B cell (primary cell): Measurements from ENCODE around the gene ATP1B2.

Experiments
- EZH2 ChIP-seq: IDR thresholded peaks from 2 replicates; pipeline ENCODE4 v1.6.1; 2012; ENCODE audit warnings: borderline replicate concordance, low read depth, mild to moderate bottlenecking, moderate library complexity, low read length; ENCODE audit not compliant: insufficient read depth, poor library complexity, severe bottlenecking
- TF ChIP-seq, protein P1 (sequence below): fragments of 200-600 bp; IDR thresholded peaks from one replicate; pipeline ENCODE4 v1.8.0; 2022; ENCODE audit warnings: antibody characterized with exemption, mild to moderate bottlenecking

- TF ChIP-seq EZH2, result no peak
- TF ChIP-seq, protein P1, sequence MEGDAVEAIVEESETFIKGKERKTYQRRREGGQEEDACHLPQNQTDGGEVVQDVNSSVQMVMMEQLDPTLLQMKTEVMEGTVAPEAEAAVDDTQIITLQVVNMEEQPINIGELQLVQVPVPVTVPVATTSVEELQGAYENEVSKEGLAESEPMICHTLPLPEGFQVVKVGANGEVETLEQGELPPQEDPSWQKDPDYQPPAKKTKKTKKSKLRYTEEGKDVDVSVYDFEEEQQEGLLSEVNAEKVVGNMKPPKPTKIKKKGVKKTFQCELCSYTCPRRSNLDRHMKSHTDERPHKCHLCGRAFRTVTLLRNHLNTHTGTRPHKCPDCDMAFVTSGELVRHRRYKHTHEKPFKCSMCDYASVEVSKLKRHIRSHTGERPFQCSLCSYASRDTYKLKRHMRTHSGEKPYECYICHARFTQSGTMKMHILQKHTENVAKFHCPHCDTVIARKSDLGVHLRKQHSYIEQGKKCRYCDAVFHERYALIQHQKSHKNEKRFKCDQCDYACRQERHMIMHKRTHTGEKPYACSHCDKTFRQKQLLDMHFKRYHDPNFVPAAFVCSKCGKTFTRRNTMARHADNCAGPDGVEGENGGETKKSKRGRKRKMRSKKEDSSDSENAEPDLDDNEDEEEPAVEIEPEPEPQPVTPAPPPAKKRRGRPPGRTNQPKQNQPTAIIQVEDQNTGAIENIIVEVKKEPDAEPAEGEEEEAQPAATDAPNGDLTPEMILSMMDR, result no peak
Observed at GRCh38 chr17:7620835-7621234, 29.9 kb upstream of the ATP1B2 start.
